Measurements from ENCODE around the gene HOXB8. TPM values are rescaled to one million over a fixed set of nuclear protein-coding genes. Genes with fewer than 3 reads are reported as not detected.
A peak's percentile ranks its signal among the peaks of the same experiment; 100 is the strongest.

The HOXB8 gene
- total and polyA plus RNA-seq, 2 donors (not counting 3 experiments of a cell fraction or from before 2014, with no cell fraction given), result 1.7 to 2.4 TPM

- peaks cover 10 to 16% of the 10 kb centered on the region in 2 experiments for H3K27me3 ChIP-seq (ENCODE audit: control insufficient read depth in 2 of 2, insufficient read depth in 2 of 2, low read length in 2 of 2)
Measured at GRCh38 chr17:48611213-48611612, 3.9 kb downstream of the HOXB8 start.

GRCh38 chr17:48610282-48611211 lies 4.5 kb downstream of the HOXB8 start, which contains the start of gene HOXB7:
HOXB7 (minus strand) TSS chr17:48611017; CDS start chr17:48610918, 99 bp downstream.
- Histone ChIP-seq H3K27ac (ENCODE audit: insufficient read depth, low read depth, low read length) (peak within 1 kb of the TSS; percentile 66), H3K4me1 (ENCODE audit: control insufficient read depth, extremely low read depth, insufficient read depth, low read length) (peaks cover 35% of the 10 kb centered on the region), H4K20me1 (replicated peaks; ENCODE audit: control insufficient read depth, extremely low read depth, insufficient read depth, low read length) (no peaks in the 10 kb centered on the region), H3K27me3 (ENCODE audit: control insufficient read depth in 2 of 2, insufficient read depth in 2 of 2, low read length in 2 of 2) (peaks cover 5 to 9% of the 10 kb centered on the region in 2 experiments), H3K4me2 (ENCODE audit: insufficient read depth, low read length) (peak within 1 kb of the TSS; percentile 85), H3K9me3 (replicated peaks; ENCODE audit: control insufficient read depth, insufficient read depth, low read length) (no peaks in the 10 kb centered on the region), H3K36me3 (ENCODE audit: control insufficient read depth in 2 of 2, extremely low read depth in 1 of 2, insufficient read depth in 2 of 2, low read length in 2 of 2) (no peaks in the 10 kb centered on the region), H2AFZ (ENCODE audit: low read depth, low read length) (peak within 1 kb of the TSS; percentile 92), H3K9ac (replicated peaks; ENCODE audit: extremely low read depth, insufficient read depth, low read length) (peak within 1 kb of the TSS; percentile 83), H3K79me2 (ENCODE audit: control insufficient read depth, insufficient read depth, low read length) (peaks cover 19% of the 10 kb centered on the region), H3K4me3 (replicated peaks in 1 of 3; ENCODE audit: insufficient read depth in 1 of 3, low read depth in 1 of 3, low read length in 3 of 3) (peak within 1 kb of the TSS; percentile 52 to 78 (median 70)), H3K9me1 (replicated peaks; ENCODE audit: control insufficient read depth, extremely low read depth, insufficient read depth, low read length) (no peaks in the 10 kb centered on the region)
- peak; percentile 79 for DNase-seq (ENCODE audit: low read depth, low spot score)
- CTCF ChIA-PET, result interaction anchor here (0.6 to 1.3 kb wide), 6 partner anchors 7 to 302 kb away, joined by 3 read pairs; no protein-coding TSS in a partner anchor
- intact Hi-C loops (cut with micrococcal nuclease) (no loop called here), dilution Hi-C loops (cut with MboI; ENCODE audit: extremely low pct_ligation_motif_present, low sequenced_read_pairs) (no loop called here)
- FAIRE-seq, result peak; percentile 93
- TF ChIP-seq MAX (IDR thresholded peaks at IDR 0.05; ENCODE audit: insufficient read depth, insufficient read length) (peak; percentile 99), JUN (IDR thresholded peaks at IDR 0.05; ENCODE audit: borderline replicate concordance, insufficient read depth, insufficient read length, low read depth) (no peak), MYC (IDR thresholded peaks at IDR 0.05; ENCODE audit: low read depth, low read length) (no peak), GATA2 (IDR thresholded peaks at IDR 0.05; ENCODE audit: insufficient read depth, insufficient read length, low read depth, low read length) (no peak), FOS (IDR thresholded peaks at IDR 0.05; ENCODE audit: borderline replicate concordance, insufficient read depth, low read length) (no peak), CTCF (IDR thresholded peaks at IDR 0.05; ENCODE audit: extremely low read depth in 1 of 2, insufficient read depth in 1 of 2, low read depth in 1 of 2, low read length in 2 of 2) (no peak), POLR2AphosphoS5 (IDR thresholded peaks at IDR 0.05; ENCODE audit: insufficient read depth, low read depth, low read length) (peak; percentile 73), POLR2A (IDR thresholded peaks at IDR 0.05; ENCODE audit: low read depth, low read length) (peak; percentile 57), EZH2 (IDR thresholded peaks at IDR 0.05; ENCODE audit: borderline replicate concordance, low read depth, low read length, severe bottlenecking) (no peak)
- BruUV-seq (replicated peaks), result TSS peak; percentile 28
- POLR2A ChIA-PET, result interaction anchor here (0.7 to 1.5 kb wide), 2 partner anchors 15 to 41 kb away, joined by 3 read pairs; no protein-coding TSS in a partner anchor

More at GRCh38 chr17:48611213-48611612, 3.9 kb downstream of the HOXB8 start:
- ChIA-PET POLR2A (no interaction called here), CTCF (no interaction called here)
- Histone ChIP-seq H3K4me1 (ENCODE audit: control insufficient read depth, extremely low read depth, insufficient read depth, low read length) (peaks cover 31% of the 10 kb centered on the region), H3K4me2 (ENCODE audit: insufficient read depth, low read length) (peak overlapping the region; percentile 85), H3K27ac (ENCODE audit: insufficient read depth, low read depth, low read length) (peak overlapping the region; percentile 66), H3K9me3 (replicated peaks; ENCODE audit: control insufficient read depth, insufficient read depth, low read length) (no peaks in the 10 kb centered on the region), H3K79me2 (ENCODE audit: control insufficient read depth, insufficient read depth, low read length) (peaks cover 19% of the 10 kb centered on the region), H3K36me3 (ENCODE audit: control insufficient read depth in 2 of 2, extremely low read depth in 1 of 2, insufficient read depth in 2 of 2, low read length in 2 of 2) (no peaks in the 10 kb centered on the region), H3K4me3 (replicated peaks in 1 of 3; ENCODE audit: insufficient read depth in 1 of 3, low read depth in 1 of 3, low read length in 3 of 3) (peak overlapping the region; percentile 52 to 78 (median 70)), H3K9ac (replicated peaks; ENCODE audit: extremely low read depth, insufficient read depth, low read length) (peak overlapping the region; percentile 83), H4K20me1 (replicated peaks; ENCODE audit: control insufficient read depth, extremely low read depth, insufficient read depth, low read length) (no peaks in the 10 kb centered on the region), H3K9me1 (replicated peaks; ENCODE audit: control insufficient read depth, extremely low read depth, insufficient read depth, low read length) (no peaks in the 10 kb centered on the region), H2AFZ (ENCODE audit: low read depth, low read length) (peak overlapping the region; percentile 92)
- FAIRE-seq (no peak), DNase-seq (ENCODE audit: low read depth, low spot score) (no peak)
- intact Hi-C loops (cut with micrococcal nuclease), result no loop called here
- no peak for TF ChIP-seq MAX (IDR thresholded peaks at IDR 0.05; ENCODE audit: insufficient read depth, insufficient read length)
- dilution Hi-C loops (cut with MboI; ENCODE audit: extremely low pct_ligation_motif_present, low sequenced_read_pairs), result no loop called here
- BruUV-seq (replicated peaks), result no TSS peak
